ENCODE measurements around the gene HYDIN. TPM values are rescaled to one million over a fixed set of nuclear protein-coding genes. Genes with fewer than 3 reads are reported as not detected.

Gene HYDIN
- total and polyA plus RNA-seq, 8 donors: 2.1 to 6.6 (median 3.9) TPM

GRCh38 chr16:70809392-70810060, 421.0 kb downstream of the HYDIN start:
- H3K27ac ChIP-seq: no peak overlapping the region
- no peaks in the 10 kb centered on the region for H3K27me3 ChIP-seq
- H3K4me3 ChIP-seq: no peak overlapping the region
- no peaks in the 10 kb centered on the region for H3K36me3 ChIP-seq
- FAIRE-seq (no peak), DNase-seq (no peak), ATAC-seq (peak in 3 of 4 donors; percentile 18 to 69 (median 37))
- intact Hi-C loops (cut with DNase I): no loop called here
- 48 to 52% methylated on average over 9 of the region's 9 CpGs for WGBS, 2 donors
- H3K9me3 ChIP-seq: no peaks in the 10 kb centered on the region
- no peaks in the 10 kb centered on the region for H3K4me1 ChIP-seq
- TF ChIP-seq CTCF (IDR thresholded peaks at IDR 0.05): no peak

DNA sequence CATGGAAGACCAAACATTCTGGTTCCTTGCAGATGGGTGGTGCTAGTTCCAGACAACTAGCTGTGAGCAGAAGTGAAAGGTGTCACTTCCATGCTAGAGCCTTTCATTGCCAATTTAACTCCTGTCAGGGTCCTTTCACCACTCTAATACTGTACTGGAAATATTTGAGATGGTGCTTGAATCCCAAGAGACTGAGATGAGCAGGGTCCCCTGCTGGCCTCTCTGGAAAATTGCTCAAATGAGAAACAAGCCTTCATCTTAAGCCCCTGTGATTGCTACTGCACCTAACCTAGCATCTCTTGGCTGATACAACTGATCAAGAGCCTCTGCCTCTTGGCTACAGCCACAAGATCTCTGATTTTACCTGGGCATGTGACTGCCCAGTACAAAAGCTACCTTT, 422.2 kb downstream of the HYDIN start:
- DNase-seq (no peak), ATAC-seq (no peak), FAIRE-seq (no peak)
- no peaks in the 10 kb centered on the region for H3K27me3 ChIP-seq
- H3K27ac ChIP-seq: no peak overlapping the region
- TF ChIP-seq CTCF (IDR thresholded peaks at IDR 0.05): no peak
- intact Hi-C loops (cut with DNase I): no loop called here
- no peaks in the 10 kb centered on the region for H3K9me3 ChIP-seq
- H3K4me1 ChIP-seq: no peaks in the 10 kb centered on the region
- no peak overlapping the region for H3K4me3 ChIP-seq
- no peaks in the 10 kb centered on the region for H3K36me3 ChIP-seq

DNA sequence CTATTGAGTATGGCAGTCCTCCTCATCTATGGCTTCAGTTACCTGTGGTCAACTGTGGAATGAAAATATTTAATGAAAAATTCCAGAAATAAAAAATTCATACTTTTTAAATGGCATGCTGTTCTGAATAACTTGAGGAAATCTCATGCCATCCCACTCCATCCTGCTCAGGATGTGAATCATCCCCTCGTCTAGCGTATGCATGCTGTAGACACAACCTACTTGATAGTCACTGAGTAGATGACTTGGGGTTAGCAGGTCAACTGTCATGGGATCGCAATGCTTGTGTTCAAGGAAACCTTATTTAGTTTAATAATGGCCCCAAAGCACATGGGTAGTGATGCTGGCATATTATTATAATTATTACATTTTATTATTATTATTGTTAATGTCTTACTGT, 424.7 kb downstream of the HYDIN start:
- no peak overlapping the region for H3K27ac ChIP-seq
- H3K4me1 ChIP-seq: no peaks in the 10 kb centered on the region
- no peaks in the 10 kb centered on the region for H3K9me3 ChIP-seq
- FAIRE-seq: no peak
- no peaks in the 10 kb centered on the region for H3K27me3 ChIP-seq
- intact Hi-C loops (cut with DNase I): no loop called here
- no peak overlapping the region for H3K4me3 ChIP-seq
- ATAC-seq: no peak
- 71 to 79% methylated on average over 3 of the region's 3 CpGs for WGBS, 2 donors
- H3K36me3 ChIP-seq: no peaks in the 10 kb centered on the region
- no peak for TF ChIP-seq CTCF (IDR thresholded peaks at IDR 0.05)
- DNase-seq: no peak

- H3K27me3 ChIP-seq: no peaks in the 10 kb centered on the region
- DNase-seq: peak in 1 of 6 donors; percentile 3
- H3K9me3 ChIP-seq: no peaks in the 10 kb centered on the region
- H3K4me3 ChIP-seq: no peak overlapping the region
- H3K27ac ChIP-seq: no peak overlapping the region
- no peak for TF ChIP-seq CTCF (IDR thresholded peaks at IDR 0.05)
- H3K36me3 ChIP-seq: no peaks in the 10 kb centered on the region
- no peak for ATAC-seq
- H3K4me1 ChIP-seq: peaks cover 0 to under 1% (median 0%) of the 10 kb centered on the region in 3 donors
- intact Hi-C loops (cut with DNase I): no loop called here
- no peak for FAIRE-seq
- WGBS, 2 donors: 50 to 56% methylated on average over 6 of the region's 6 CpGs
These were observed 425.1 kb downstream of the HYDIN start for GRCh38 chr16:70805380-70805779.

DNA sequence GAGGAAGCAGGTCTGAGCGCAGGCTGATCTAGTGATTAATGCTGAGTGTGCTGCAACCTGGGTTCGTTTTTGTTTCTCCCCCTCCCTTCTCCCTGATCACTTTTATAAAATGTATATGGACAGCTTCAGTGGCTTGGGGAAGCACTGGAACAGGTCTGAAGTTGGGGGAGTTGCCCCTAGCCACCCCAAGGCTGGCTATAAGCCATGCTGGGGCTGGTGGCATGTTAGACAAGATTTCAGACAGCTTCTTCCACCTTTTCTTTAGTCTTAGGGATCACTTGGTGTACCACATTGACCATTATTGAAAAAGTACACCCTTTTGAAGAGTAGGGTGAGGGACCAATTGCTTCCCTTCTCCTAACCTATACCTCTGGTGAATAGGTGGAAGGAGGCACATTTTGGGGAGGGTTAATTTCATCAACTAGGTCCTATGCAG, 425.8 kb downstream of the HYDIN start:
- FAIRE-seq (no peak), DNase-seq (no peak), ATAC-seq (no peak)
- Histone ChIP-seq H3K4me1 (peaks cover 3 to 7% (median 4%) of the 10 kb centered on the region in 3 donors), H3K9me3 (no peaks in the 10 kb centered on the region), H3K36me3 (no peaks in the 10 kb centered on the region), H3K4me3 (no peak overlapping the region), H3K27ac (no peak overlapping the region), H3K27me3 (no peaks in the 10 kb centered on the region)
- intact Hi-C loops (cut with DNase I): no loop called here
- WGBS, 2 donors: 45 to 51% methylated on average over 2 of the region's 2 CpGs
- TF ChIP-seq CTCF (IDR thresholded peaks at IDR 0.05): no peak
